T-cell (primary cell): ENCODE data around the gene NAV2. TPM values are rescaled to one million over a fixed set of nuclear protein-coding genes. Genes with fewer than 3 reads are reported as not detected.

Source experiments
- ATAC-seq, 4 experiments: fragments of 200-7000 bp in 3 of 4; fragments of 150-1000 bp in 1 of 4; cut with Tn5 transposase; replicated peaks in 1 of 4; 1 replicate in 3 of 4; 2 replicates in 1 of 4; pipeline ENCODE4 v1.10.0; 2021; ENCODE audit warnings: moderate library complexity in 3 of 4, mild to moderate bottlenecking in 2 of 4, moderate number of reproducible peaks in 1 of 4
- CTCF ChIA-PET, 2 donors: fragments of 300-600 bp; sonication (Branson Sonifier 250); formaldehyde crosslinking; loops; one replicate each; lab custom pipeline; 2022; ENCODE audit warnings: antibody characterized with exemption in 2 of 2; lab: Charles Lee
- POLR2A ChIA-PET, 2 donors: fragments of 300-600 bp; sonication (Branson Sonifier 250); formaldehyde crosslinking; loops; one replicate each; lab custom pipeline; 2022; ENCODE audit warnings: antibody characterized with exemption in 2 of 2; lab: Charles Lee
- DNase-seq, 35 experiments: peaks; one replicate each; pipeline versions ENCODE4 v3.0.0 to v3.0.0-alpha.2; 2013 to 2023
- H3K27ac ChIP-seq: one replicate; pipeline ENCODE4 v1.5.1; 2013; ENCODE audit warnings: low read length
- H3K27me3 ChIP-seq, 2 experiments: replicated peaks in 1 of 2; 1 replicate in 1 of 2; 2 replicates in 1 of 2; pipeline versions ENCODE4 v1.6.1 to v1.7.0; 2013; ENCODE audit warnings: low read length in 1 of 2, mixed read lengths in 1 of 2; ENCODE audit not compliant: control insufficient read depth in 2 of 2, insufficient read depth in 2 of 2; ENCODE audit errors: extremely low read depth in 1 of 2
- H3K36me3 ChIP-seq, 2 donors: 1 replicate in 1 of 2; 2 replicates in 1 of 2; pipeline versions ENCODE4 v1.6.1 to v1.7.0; 2013; ENCODE audit warnings: low read length in 1 of 2; ENCODE audit not compliant: control insufficient read depth in 2 of 2, insufficient read depth in 1 of 2; ENCODE audit errors: extremely low read depth in 1 of 2
- H3K4me1 ChIP-seq, 2 experiments: 1 replicate in 1 of 2; 2 replicates in 1 of 2; pipeline versions ENCODE4 v1.6.1 to v1.7.0; 2013; ENCODE audit warnings: low read length in 2 of 2, mixed read lengths in 1 of 2; ENCODE audit not compliant: insufficient read depth in 2 of 2, control insufficient read depth in 1 of 2; ENCODE audit errors: extremely low read depth in 1 of 2
- H3K4me3 ChIP-seq, 2 donors: 1 replicate in 1 of 2; 2 replicates in 1 of 2; pipeline versions ENCODE4 v1.5.1 to v1.7.0; 2013; ENCODE audit warnings: mild to moderate bottlenecking in 2 of 2, low read length in 1 of 2, moderate library complexity in 1 of 2; ENCODE audit not compliant: control insufficient read depth in 1 of 2; ENCODE audit errors: extremely low read depth in 1 of 2
- H3K9me3 ChIP-seq: 2 replicates; pipeline ENCODE4 v1.7.0; 2013
- H3K27ac Mint-ChIP-seq, 2 donors: one replicate each; pipeline ENCODE4 v1.8.0; 2020 to 2021; ENCODE audit warnings: mild to moderate bottlenecking in 2 of 2, mixed read lengths in 2 of 2
- H3K27me3 Mint-ChIP-seq, 2 donors: one replicate each; pipeline ENCODE4 v1.8.0; 2021 to 2022; ENCODE audit warnings: mixed read lengths in 2 of 2
- H3K36me3 Mint-ChIP-seq: one replicate; pipeline ENCODE4 v1.8.0; 2021; ENCODE audit warnings: mixed read lengths
- H3K4me1 Mint-ChIP-seq, 3 donors: one replicate each; pipeline ENCODE4 v1.8.0; 2020 to 2022; ENCODE audit warnings: mixed read lengths in 3 of 3, mild to moderate bottlenecking in 1 of 3
- H3K4me3 Mint-ChIP-seq, 3 donors: one replicate each; pipeline ENCODE4 v1.8.0; 2020 to 2022; ENCODE audit warnings: mild to moderate bottlenecking in 3 of 3, mixed read lengths in 3 of 3, moderate library complexity in 3 of 3
- H3K9me3 Mint-ChIP-seq, 3 donors: one replicate each; pipeline ENCODE4 v1.8.0; 2020 to 2022; ENCODE audit warnings: mixed read lengths in 3 of 3
- WGBS: methylation state at CpG from one replicate; pipeline ENCODE4 v1.1.5; 2013; ENCODE audit warnings: missing lambda C conversion rate; ENCODE audit not compliant: insufficient coverage; 5-methylcytosine and 5-hydroxymethylcytosine counted together
- total RNA-seq, 35 experiments: library from RNA in 6 of 35; stranded (reverse) in 6 of 35; fragments of 120-200 nt in 1 of 35; gene quantifications; one replicate each; pipeline versions ENCODE4 v1.2.1 to v1.2.4 and lab custom pipeline; 2013 to 2026

The NAV2 gene
- total RNA-seq, 5 donors from 2014 or later (not counting 1 experiment from before 2014, with no cell fraction given), result 0.55 to 3.0 (median 1.8) TPM

DNA sequence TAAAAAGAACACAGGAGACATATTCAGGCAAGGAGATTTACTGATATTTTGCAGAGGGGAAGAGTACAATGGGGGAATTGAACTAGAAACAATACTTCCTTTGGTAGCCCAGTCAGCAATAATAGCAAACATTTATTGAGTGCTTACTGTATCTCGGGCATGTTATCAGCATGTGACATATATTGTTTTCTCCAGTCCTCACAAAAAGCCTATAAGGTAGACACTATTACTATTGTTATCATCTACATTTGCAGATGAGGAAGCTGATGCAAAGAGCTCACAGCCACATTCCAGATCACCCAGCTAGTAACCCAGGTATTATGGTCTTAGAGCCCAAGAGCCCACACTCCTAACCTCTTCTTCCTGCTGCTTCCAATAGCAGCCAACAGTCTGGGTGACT lies 27.9 kb downstream of the NAV2 start:
- H3K36me3 Mint-ChIP-seq, result no peaks in the 10 kb centered on the region
- no peak overlapping the region for H3K27ac Mint-ChIP-seq
- CTCF ChIA-PET, result interaction anchor here in 1 of 2 donors (0.8 to 2.2 kb wide), 3 partner anchors 177 to 183 kb away, joined by 3 to 7 read pairs (median 3); no protein-coding TSS in a partner anchor
- Histone ChIP-seq H3K9me3 (no peaks in the 10 kb centered on the region), H3K27me3 (peaks cover 0 to 5% of the 10 kb centered on the region in 2 experiments), H3K4me1 (no peaks in the 10 kb centered on the region), H3K27ac (no peak overlapping the region), H3K36me3 (no peaks in the 10 kb centered on the region), H3K4me3 (no peak overlapping the region)
- H3K4me3 Mint-ChIP-seq, result no peak overlapping the region
- POLR2A ChIA-PET, result no interaction called here
- ATAC-seq, result no peak
- peaks cover 0 to 4% of the 10 kb centered on the region in 2 donors for H3K27me3 Mint-ChIP-seq
- no peaks in the 10 kb centered on the region for H3K4me1 Mint-ChIP-seq
- no peaks in the 10 kb centered on the region for H3K9me3 Mint-ChIP-seq
- DNase-seq, result no peak
- WGBS, result no CpG with 5 or more reads among the region's 1 CpG

DNA sequence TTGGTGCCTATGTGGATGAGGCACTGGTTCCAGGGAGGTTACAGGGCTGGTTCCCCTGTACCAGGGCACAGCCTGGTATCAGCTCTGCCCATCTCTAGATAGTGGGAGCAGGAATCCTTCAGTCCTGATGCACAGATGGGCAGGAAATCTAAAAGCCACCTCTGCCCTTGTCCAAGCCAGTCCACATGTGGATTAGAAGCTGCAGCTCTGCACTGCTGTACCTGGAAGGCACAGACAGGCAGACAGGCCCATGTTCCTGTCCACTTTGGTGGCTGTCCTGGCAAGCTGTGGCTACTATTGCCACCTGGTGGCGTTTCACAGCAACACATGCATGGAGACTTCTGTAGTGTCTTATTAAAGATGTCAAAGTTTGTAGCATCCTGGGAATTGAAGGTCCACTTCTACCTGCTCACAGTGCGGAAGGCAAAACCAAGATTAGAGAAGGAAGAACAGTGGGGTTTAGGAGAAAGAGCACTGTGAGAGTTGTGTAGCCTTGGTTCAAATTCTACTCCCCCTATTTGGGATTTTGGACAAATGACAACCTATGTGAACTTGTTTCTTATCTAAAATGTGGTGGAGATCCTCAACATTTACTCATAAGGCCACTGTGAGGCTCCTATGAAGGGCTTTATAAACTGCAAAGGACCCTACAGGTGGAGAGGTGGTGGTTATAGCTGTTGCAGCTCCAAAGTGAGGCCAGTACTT lies 30.1 kb downstream of the NAV2 start:
- peak; percentile 45 to 91 (median 66) for ATAC-seq
- H3K36me3 ChIP-seq, result no peaks in the 10 kb centered on the region
- H3K4me1 ChIP-seq, result no peaks in the 10 kb centered on the region
- Mint-ChIP-seq H3K36me3 (no peaks in the 10 kb centered on the region), H3K9me3 (no peaks in the 10 kb centered on the region), H3K4me1 (no peaks in the 10 kb centered on the region), H3K27ac (no peak overlapping the region), H3K4me3 (no peak overlapping the region), H3K27me3 (peaks cover 0 to 7% of the 10 kb centered on the region in 2 donors)
- ChIA-PET POLR2A (no interaction called here), CTCF (interaction anchor here (0.6 to 2.4 kb wide), 12 partner anchors 10 to 1151 kb away, joined by 3 to 29 read pairs (median 6); no protein-coding TSS in a partner anchor)
- H3K27me3 ChIP-seq, result peaks cover 0 to 5% of the 10 kb centered on the region in 2 experiments
- H3K27ac ChIP-seq, result no peak overlapping the region
- no peak overlapping the region for H3K4me3 ChIP-seq
- H3K9me3 ChIP-seq, result no peaks in the 10 kb centered on the region
- 0% methylated on average over 1 of the region's 2 CpGs for WGBS
- DNase-seq, result peak; percentile 12 to 75 (median 52)

DNA sequence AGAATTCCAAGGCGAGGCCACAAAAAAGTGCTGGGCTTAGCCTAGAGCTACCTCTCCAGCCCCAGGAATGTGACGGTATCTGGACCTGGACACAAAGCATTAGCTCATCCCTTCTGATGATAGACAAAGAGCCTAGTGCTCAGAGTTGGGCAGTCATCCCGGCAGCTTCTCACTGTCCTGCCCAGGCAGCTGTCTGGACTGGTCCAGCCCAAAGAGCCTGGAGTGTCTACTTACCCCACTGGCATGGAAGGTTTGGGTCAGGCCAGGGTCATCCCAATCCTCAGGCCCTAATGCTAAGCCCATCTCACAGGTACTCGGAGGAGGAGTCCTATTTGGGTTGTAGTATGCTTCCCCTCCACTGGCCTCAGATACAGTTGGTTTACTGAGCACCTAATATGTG lies 31.0 kb downstream of the NAV2 start:
- Mint-ChIP-seq H3K4me3 (no peak overlapping the region), H3K4me1 (no peaks in the 10 kb centered on the region), H3K27ac (no peak overlapping the region), H3K36me3 (no peaks in the 10 kb centered on the region), H3K9me3 (no peaks in the 10 kb centered on the region), H3K27me3 (peaks cover 0 to 7% of the 10 kb centered on the region in 2 donors)
- Histone ChIP-seq H3K4me3 (no peak overlapping the region), H3K4me1 (no peaks in the 10 kb centered on the region), H3K36me3 (no peaks in the 10 kb centered on the region), H3K27ac (no peak overlapping the region), H3K9me3 (no peaks in the 10 kb centered on the region), H3K27me3 (peaks cover 0 to 3% of the 10 kb centered on the region in 2 experiments)
- CTCF ChIA-PET, result interaction anchor here (0.5 to 2.4 kb wide), 8 partner anchors 20 to 485 kb away, joined by 5 to 29 read pairs (median 10); no protein-coding TSS in a partner anchor
- no peak for ATAC-seq
- POLR2A ChIA-PET, result no interaction called here
- WGBS, result 84% methylated on average over 3 of the region's 4 CpGs
- no peak for DNase-seq

DNA sequence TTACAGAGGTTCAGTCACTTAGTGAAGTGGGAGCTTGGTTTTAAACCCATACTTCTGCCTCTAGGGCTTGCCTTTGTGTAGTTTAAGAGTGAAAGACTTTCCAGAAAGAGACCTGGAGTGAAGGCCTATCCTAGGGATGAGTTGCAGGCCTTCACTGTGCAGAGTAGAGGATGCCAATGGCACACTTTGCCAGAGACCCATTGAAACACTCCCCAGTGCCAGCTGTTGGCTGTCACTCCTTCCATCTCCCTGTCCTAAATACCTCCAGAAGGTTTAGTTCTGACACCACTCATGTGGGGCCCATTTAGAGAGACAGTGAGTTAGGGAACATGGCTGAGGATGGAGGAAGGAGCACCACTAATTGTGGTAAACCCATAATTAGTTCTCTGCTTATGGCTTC lies 31.5 kb downstream of the NAV2 start:
- POLR2A ChIA-PET, result no interaction called here
- Histone ChIP-seq H3K36me3 (no peaks in the 10 kb centered on the region), H3K4me1 (no peaks in the 10 kb centered on the region), H3K27me3 (peaks cover 0 to 3% of the 10 kb centered on the region in 2 experiments), H3K4me3 (no peak overlapping the region), H3K27ac (no peak overlapping the region), H3K9me3 (no peaks in the 10 kb centered on the region)
- Mint-ChIP-seq H3K36me3 (no peaks in the 10 kb centered on the region), H3K27ac (no peak overlapping the region), H3K4me1 (no peaks in the 10 kb centered on the region), H3K27me3 (peaks cover 0 to 7% of the 10 kb centered on the region in 2 donors), H3K4me3 (no peak overlapping the region), H3K9me3 (no peaks in the 10 kb centered on the region)
- CTCF ChIA-PET, result interaction anchor here (0.5 to 2.4 kb wide), 5 partner anchors 178 to 486 kb away, joined by 5 to 29 read pairs (median 12); no protein-coding TSS in a partner anchor
- DNase-seq (no peak), ATAC-seq (no peak)

DNA sequence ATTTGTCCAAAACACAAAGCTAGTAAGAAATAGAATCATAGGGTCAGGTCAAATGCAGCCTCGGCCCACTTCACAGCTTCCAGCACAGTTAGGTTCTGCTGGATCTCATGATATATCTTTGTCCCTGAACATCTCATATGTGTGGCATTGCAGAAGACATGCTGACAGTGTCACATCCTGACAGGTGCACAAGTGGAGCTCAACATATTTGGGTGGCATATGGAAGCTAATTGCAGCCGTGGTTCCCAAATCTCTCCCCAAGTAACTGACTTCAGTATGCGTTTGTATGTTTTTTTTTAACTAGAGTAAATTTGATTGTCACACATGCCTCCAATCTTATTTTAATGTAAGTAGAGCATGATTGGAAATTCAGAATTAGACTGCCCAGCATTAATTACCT lies 33.4 kb downstream of the NAV2 start:
- Mint-ChIP-seq H3K9me3 (no peaks in the 10 kb centered on the region), H3K36me3 (no peaks in the 10 kb centered on the region), H3K27ac (no peak overlapping the region), H3K4me1 (no peaks in the 10 kb centered on the region), H3K4me3 (no peak overlapping the region), H3K27me3 (peaks cover 0 to 10% of the 10 kb centered on the region in 2 donors)
- Histone ChIP-seq H3K27me3 (peaks cover 0 to 3% of the 10 kb centered on the region in 2 experiments), H3K36me3 (no peaks in the 10 kb centered on the region), H3K4me3 (no peak overlapping the region), H3K27ac (no peak overlapping the region), H3K4me1 (no peaks in the 10 kb centered on the region), H3K9me3 (no peaks in the 10 kb centered on the region)
- ChIA-PET CTCF (no interaction called here), POLR2A (no interaction called here)
- WGBS, result 100% methylated on average over 1 of the region's 3 CpGs
- ATAC-seq (no peak), DNase-seq (no peak)

DNA sequence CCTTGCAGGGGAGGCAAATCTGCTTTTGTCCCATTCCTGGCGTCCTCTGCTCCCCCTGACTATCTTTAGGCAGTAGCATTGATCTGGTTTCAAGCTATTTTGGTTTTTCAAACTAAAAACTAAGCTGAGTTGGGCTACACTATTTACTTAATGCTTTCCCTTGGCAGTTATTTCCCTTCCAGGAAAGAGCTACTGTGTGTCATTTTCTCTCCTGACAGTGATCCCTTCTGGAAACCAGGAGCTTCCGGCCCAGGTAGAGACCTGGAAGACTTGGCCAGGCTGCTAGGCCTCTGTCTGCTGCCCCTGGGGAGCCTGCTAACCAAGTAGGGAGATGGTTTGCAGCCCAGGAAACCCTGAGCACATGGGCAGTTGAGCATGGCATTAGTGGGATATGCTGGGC lies 35.0 kb downstream of the NAV2 start:
- H3K36me3 ChIP-seq, result no peaks in the 10 kb centered on the region
- Mint-ChIP-seq H3K27ac (no peak overlapping the region), H3K36me3 (no peaks in the 10 kb centered on the region), H3K4me1 (no peaks in the 10 kb centered on the region), H3K4me3 (no peak overlapping the region), H3K9me3 (no peaks in the 10 kb centered on the region), H3K27me3 (peaks cover 0 to 14% of the 10 kb centered on the region in 2 donors)
- no peak for ATAC-seq
- 47% methylated on average over 2 of the region's 2 CpGs for WGBS
- no peaks in the 10 kb centered on the region for H3K4me1 ChIP-seq
- H3K9me3 ChIP-seq, result no peaks in the 10 kb centered on the region
- no peak for DNase-seq
- H3K4me3 ChIP-seq, result no peak overlapping the region
- ChIA-PET POLR2A (no interaction called here), CTCF (no interaction called here)
- peaks cover 0 to 3% of the 10 kb centered on the region in 2 experiments for H3K27me3 ChIP-seq
- H3K27ac ChIP-seq, result no peak overlapping the region
